Right lobe of liver (tissue), 4 donors: ENCODE data around the gene EXOC3L2.

Experiments used
- POLR2A ChIP-seq: fragments of 450-650 bp; IDR thresholded peaks from one replicate; pipeline ENCODE4 v1.6.1; 2017; ENCODE audit warnings: antibody characterized with exemption, mild to moderate bottlenecking
- TF ChIP-seq, protein P1 (sequence below), 4 donors: fragments of 200-600 bp in 3 of 4; fragments of 450-650 bp in 1 of 4; IDR thresholded peaks; one replicate each; pipeline versions ENCODE4 v1.5.1 to v1.8.0; 2016 to 2022; ENCODE audit warnings: antibody characterized with exemption in 4 of 4, mild to moderate bottlenecking in 2 of 4
- donor health status: DM: no; HTN: no; CAD: no.
- donor health status: DM: no; HTN: no; CAD: no.
- donor health status: DM: no; HTN: yes; CAD: no.

DNA sequence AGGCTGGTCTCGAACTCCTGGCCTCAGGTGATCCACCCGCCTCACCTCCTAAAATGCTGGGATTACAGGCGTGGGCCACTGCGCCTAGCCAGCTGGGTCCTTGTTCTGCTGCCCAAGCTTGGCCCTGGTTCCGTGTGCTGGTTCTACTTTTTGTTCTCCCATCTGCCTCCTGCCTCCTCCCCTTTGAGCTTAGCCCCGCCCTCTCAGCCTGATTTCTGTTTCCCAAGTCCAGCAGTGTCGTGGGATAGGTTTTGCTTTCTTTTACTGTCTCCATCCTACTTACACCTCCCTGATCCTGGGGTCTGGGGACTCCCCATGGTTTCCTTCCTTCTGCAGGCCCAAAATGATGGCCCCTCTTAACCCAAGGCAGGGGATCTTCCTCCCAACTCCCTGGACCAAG lies 64.3 kb downstream of the EXOC3L2 start:
- TF ChIP-seq, protein P1, sequence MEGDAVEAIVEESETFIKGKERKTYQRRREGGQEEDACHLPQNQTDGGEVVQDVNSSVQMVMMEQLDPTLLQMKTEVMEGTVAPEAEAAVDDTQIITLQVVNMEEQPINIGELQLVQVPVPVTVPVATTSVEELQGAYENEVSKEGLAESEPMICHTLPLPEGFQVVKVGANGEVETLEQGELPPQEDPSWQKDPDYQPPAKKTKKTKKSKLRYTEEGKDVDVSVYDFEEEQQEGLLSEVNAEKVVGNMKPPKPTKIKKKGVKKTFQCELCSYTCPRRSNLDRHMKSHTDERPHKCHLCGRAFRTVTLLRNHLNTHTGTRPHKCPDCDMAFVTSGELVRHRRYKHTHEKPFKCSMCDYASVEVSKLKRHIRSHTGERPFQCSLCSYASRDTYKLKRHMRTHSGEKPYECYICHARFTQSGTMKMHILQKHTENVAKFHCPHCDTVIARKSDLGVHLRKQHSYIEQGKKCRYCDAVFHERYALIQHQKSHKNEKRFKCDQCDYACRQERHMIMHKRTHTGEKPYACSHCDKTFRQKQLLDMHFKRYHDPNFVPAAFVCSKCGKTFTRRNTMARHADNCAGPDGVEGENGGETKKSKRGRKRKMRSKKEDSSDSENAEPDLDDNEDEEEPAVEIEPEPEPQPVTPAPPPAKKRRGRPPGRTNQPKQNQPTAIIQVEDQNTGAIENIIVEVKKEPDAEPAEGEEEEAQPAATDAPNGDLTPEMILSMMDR (IDR thresholded peaks at IDR 0.05) = no peak
- TF ChIP-seq POLR2A = no peak
